ENCODE data around the gene TSEN54. TPM values are rescaled to one million over a fixed set of nuclear protein-coding genes. Genes with fewer than 3 reads are reported as not detected.

Gene TSEN54
- total RNA-seq, 2 donors from 2014 or later = 30.1 to 38.9 TPM

- intact Hi-C loops (cut with DNase I, micrococcal nuclease) = no loop called here
- DNase-seq (peak in 1 of 2 donors; percentile 55), ATAC-seq (peak; percentile 15)
Observed at GRCh38 chr17:75525806-75526554, 9.7 kb downstream of the TSEN54 start.

- ATAC-seq (peak; percentile 59), DNase-seq (peak; percentile 82 to 83)
- intact Hi-C loops (cut with DNase I, micrococcal nuclease) = no loop called here
Observed at GRCh38 chr17:75526555-75527270, 10.4 kb downstream of the TSEN54 start.

GRCh38 chr17:75530837-75531720 is 14.8 kb downstream of the TSEN54 start:
- ATAC-seq (peak; percentile 18), DNase-seq (no peak)
- intact Hi-C loops (cut with DNase I, micrococcal nuclease) = no loop called here

- DNase-seq (no peak), ATAC-seq (peak; percentile 27)
- intact Hi-C loops (cut with DNase I, micrococcal nuclease) = no loop called here
Observed at GRCh38 chr17:75531721-75532072, 15.4 kb downstream of the TSEN54 start.

- DNase-seq (peak; percentile 73 to 81), ATAC-seq (peak; percentile 65)
- intact Hi-C loops (cut with DNase I, micrococcal nuclease) = no loop called here
Observed at GRCh38 chr17:75535119-75535537, 18.8 kb downstream of the TSEN54 start.

GRCh38 chr17:75535871-75536270 is 19.5 kb downstream of the TSEN54 start:
- ATAC-seq = no peak
- DNase-seq = no peak
- intact Hi-C loops (cut with DNase I, micrococcal nuclease) = no loop called here

GRCh38 chr17:75536366-75536765 is 20.0 kb downstream of the TSEN54 start:
- ATAC-seq = no peak
- intact Hi-C loops (cut with DNase I, micrococcal nuclease) = no loop called here
- DNase-seq = no peak

GRCh38 chr17:75539967-75540729 is 23.8 kb downstream of the TSEN54 start:
- no peak for ATAC-seq
- intact Hi-C loops (cut with DNase I, micrococcal nuclease) = no loop called here
- DNase-seq = no peak

GRCh38 chr17:75540923-75541503 is 24.7 kb downstream of the TSEN54 start:
- DNase-seq (peak in 1 of 2 donors; percentile 65), ATAC-seq (peak; percentile 33)
- intact Hi-C loops (cut with DNase I, micrococcal nuclease) = no loop called here

GRCh38 chr17:75542229-75542628 is 25.9 kb downstream of the TSEN54 start:
- ATAC-seq (peak; percentile 71), DNase-seq (peak; percentile 71 to 77)
- intact Hi-C loops (cut with DNase I, micrococcal nuclease) = no loop called here

- ATAC-seq = peak; percentile 47
- intact Hi-C loops (cut with DNase I, micrococcal nuclease) = no loop called here
- DNase-seq = peak in 1 of 2 donors; percentile 55
Observed at GRCh38 chr17:75542728-75543336, 26.5 kb downstream of the TSEN54 start.

GRCh38 chr17:75544250-75544649 is 27.9 kb downstream of the TSEN54 start:
- ATAC-seq = no peak
- intact Hi-C loops (cut with DNase I, micrococcal nuclease) = no loop called here
- DNase-seq = no peak

GRCh38 chr17:75546181-75546580 is 29.9 kb downstream of the TSEN54 start:
- DNase-seq = no peak
- intact Hi-C loops (cut with DNase I, micrococcal nuclease) = no loop called here
- no peak for ATAC-seq

- DNase-seq = no peak
- no peak for ATAC-seq
- intact Hi-C loops (cut with DNase I, micrococcal nuclease) = no loop called here
Observed at GRCh38 chr17:75547091-75547490, 30.8 kb downstream of the TSEN54 start.

- no peak for ATAC-seq
- no peak for DNase-seq
- intact Hi-C loops (cut with DNase I, micrococcal nuclease) = no loop called here
Observed at GRCh38 chr17:75548813-75549212, 32.5 kb downstream of the TSEN54 start.

- peak; percentile 78 for ATAC-seq
- intact Hi-C loops (cut with DNase I, micrococcal nuclease) = no loop called here
- peak; percentile 85 to 95 for DNase-seq
Observed at GRCh38 chr17:75549246-75550138, 33.2 kb downstream of the TSEN54 start.

- intact Hi-C loops (cut with DNase I, micrococcal nuclease) = no loop called here
- ATAC-seq (peak; percentile 38), DNase-seq (no peak)
Observed at GRCh38 chr17:75550139-75550465, 33.8 kb downstream of the TSEN54 start.
